Stimulated activated CD8-positive, alpha-beta memory T cell treated with anti-CD3 and anti-CD28 coated beads, Interleukin-15, amount 100 ng/mL, for 24 hours (primary cell): Measurements from ENCODE around the gene CIDEB.
"Not testable (repeated sequence)": the region's sequence is repeated elsewhere in the genome, so short reads cannot be mapped to it uniquely, and the experiment has no call there.

Source experiments
- DNase-seq: peaks from one replicate; pipeline ENCODE4 v3.0.0-alpha.2; 2020; ENCODE audit warnings: low read depth

Gene CIDEB

GRCh38 chr14:24307575-24308341 is at the start of gene CIDEB:
CIDEB (minus strand) TSS chr14:24307977; CDS start chr14:24307858, 119 bp downstream.
- DNase-seq = no peak

GRCh38 chr14:24356208-24356607 is 48.4 kb upstream of the CIDEB start:
- no peak for DNase-seq

GRCh38 chr14:24355009-24355408 is 47.2 kb upstream of the CIDEB start:
- DNase-seq = no peak

DNA sequence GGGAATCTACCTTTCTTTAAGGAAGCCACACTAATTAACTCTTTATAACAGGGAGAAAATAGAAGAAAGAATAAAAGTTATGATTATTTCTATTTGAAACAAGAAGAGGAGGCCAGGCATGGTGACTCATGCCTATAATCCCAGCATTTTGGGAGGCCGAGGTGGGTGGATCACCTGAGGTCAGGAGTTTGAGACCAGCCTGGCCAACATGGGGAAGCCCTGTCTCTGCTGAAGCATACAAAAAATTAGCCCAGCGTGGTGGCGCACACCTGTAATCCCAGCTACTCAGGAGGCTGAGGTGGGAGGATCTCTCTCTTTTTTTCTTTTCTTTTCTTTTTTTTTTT is 46.7 kb upstream of the CIDEB start:
- not testable (repeated sequence) for DNase-seq

DNA sequence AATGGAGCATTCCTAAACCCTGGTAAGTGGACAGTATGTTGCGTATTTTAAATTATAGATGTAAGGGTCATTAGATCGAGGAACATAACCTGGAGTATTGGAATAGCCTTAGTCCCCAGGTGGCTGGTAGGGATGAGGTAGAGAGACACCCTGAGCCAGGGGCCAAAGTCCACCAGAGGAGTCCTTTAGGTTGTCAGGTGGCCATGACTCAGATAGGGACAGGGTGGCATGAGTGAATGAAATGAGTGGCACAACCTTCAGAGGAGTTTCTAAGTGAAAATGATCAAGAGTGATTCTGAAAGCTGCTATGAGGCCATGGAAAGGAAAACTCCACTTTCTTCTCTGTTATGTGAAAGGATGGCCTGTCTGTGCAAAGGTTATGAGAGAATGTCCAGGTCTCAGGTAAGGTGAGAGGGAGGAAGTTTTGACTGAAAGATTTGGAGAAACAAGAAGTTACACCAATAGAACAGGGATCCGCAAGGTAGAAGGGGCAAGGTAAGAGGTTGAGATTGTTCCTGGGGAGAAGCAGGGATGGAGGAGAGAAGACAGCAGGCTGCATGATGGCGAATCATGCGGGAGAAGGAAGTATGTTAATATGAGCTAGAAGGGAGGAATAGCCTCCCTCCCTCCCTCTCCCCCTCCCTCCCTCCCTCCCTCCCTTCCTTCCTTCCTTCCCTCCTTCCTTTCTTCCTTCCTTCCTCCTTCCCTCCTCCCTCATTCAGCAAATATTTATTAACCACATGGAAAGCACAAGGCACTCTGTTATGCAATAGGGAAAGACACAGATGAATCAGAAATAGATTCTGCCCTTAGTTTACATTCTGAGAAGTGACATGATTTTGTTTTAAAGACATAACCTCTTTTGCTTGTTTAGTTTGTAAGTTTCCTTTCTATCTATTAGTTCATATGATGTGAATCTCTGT is 46.0 kb upstream of the CIDEB start:
- no peak for DNase-seq

- DNase-seq = no peak
These were observed 43.7 kb upstream of the CIDEB start for GRCh38 chr14:24351517-24351916.

- no peak for DNase-seq
These were observed 42.0 kb upstream of the CIDEB start for GRCh38 chr14:24349742-24350141.

- no peak for DNase-seq
These were observed 40.4 kb upstream of the CIDEB start for GRCh38 chr14:24348186-24348585.

- no peak for DNase-seq
These were observed 39.4 kb upstream of the CIDEB start for GRCh38 chr14:24347134-24347533.

GRCh38 chr14:24343795-24344660 is 36.3 kb upstream of the CIDEB start:
- no peak for DNase-seq

GRCh38 chr14:24342889-24343288 is 35.1 kb upstream of the CIDEB start:
- DNase-seq = no peak

- no peak for DNase-seq
These were observed 32.8 kb upstream of the CIDEB start for GRCh38 chr14:24340606-24341005.

DNA sequence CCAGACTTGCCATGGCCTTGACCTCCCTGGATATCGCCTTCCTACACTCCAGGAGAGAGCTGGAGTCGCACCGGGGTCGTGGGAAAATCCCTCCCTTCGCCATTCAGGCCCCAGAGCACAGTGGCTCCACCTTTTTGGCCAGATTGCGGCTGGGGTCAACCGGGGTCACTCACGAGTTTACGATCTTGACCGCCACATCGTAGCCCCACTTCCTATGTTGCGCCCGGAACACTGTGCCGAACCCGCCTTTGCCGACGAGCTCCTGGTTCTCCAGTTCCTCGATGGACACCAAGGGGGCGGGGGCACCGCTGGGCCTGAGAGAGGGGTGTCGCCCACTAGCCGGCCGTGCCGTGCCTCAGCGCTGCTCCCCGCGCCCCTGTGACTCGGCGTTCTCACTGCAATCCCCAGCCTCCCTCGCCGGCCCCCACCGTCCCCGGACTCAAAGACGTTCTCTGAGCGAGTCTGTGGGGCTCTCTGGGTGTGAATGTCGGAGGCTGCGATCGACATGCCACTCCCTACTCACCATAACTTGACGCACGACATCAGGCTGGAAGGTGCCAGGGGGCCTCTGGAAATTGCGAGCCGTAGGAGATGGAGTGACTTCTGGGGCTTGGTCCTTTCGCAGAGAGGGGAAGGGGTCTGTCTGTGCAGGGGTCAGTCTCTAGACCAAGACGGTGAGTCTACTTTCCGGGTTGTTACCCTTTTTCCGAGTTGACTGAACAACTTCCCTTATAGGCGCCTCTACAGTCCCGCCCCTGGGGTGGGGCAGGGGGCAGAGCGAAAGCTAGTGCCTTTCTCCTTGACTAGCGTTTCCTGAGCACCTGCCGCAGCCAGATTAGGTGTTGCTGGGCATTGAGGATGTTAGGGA is 31.7 kb upstream of the CIDEB start, which contains the start of gene RIPK3:
RIPK3 (minus strand) TSS at position 708 of the 868 bp plus-strand sequence; CDS start at position 543, 165 bp downstream.
- no peak for DNase-seq

- DNase-seq = no peak
These were observed 31.1 kb upstream of the CIDEB start for GRCh38 chr14:24338843-24339242.

DNA sequence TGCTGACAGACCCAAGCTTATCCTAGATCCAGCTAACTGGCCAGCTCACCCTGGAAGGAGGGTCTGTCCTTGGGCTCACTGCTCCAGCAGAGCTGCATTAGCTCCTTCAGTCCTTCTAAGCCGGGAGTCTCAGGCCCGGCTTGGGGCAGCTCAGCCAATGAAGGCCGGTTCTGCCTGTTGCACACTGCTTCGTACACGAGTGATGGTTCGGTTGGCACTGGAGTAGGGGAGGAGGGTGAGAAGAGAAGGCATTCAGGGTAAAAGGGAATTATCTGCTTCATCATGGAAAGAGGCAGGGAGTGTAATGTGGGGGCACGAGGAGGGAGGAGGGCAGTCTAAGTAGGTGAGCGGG is 30.0 kb upstream of the CIDEB start:
- no peak for DNase-seq

- no peak for DNase-seq
These were observed 29.5 kb upstream of the CIDEB start for GRCh38 chr14:24337144-24337823.

- DNase-seq = no peak
These were observed 27.8 kb upstream of the CIDEB start for GRCh38 chr14:24335461-24336171.

DNA sequence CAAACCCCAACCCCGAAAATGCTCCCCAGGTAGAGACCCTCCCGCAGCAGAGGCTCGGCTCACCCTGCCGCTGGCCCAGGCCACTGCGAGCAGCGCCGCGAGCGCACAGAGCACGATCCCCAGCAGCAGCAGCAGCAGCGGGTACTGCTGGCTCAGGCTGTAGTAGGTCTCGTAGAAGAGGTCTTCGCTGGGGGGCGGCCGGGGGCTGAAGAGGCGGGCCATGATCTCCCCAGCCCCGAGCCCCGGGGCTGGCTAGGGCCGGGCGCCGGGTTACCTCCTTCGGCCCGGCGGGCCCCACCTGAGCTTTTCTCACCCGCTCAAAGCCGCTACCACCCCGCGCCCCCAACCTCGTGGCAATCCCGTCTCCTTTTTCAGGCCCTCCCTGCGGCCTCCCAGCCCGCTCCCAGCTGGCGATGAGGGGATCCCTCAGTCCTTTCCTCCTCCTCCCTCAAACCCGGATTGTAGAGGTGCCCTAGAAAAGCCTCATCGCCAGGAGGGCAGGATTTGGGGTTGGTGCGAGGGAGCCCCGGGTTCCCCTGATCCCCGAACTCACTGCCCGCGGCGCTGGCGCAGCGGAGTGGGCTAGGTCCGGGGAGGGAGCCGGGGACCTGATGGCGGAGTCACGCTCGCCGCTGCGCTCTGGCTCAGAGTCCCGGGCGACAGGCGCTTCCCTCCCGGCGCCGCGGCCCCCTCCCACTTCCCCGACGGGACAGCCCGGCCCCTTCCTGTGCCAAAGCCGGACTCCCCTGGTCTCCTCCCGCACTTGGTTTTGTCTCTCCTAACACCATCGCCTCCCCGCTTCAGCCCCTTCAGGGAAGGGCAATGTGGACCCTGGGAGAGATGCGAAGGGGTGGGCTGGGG is 26.9 kb upstream of the CIDEB start, which contains the start of gene ADCY4:
ADCY4 (minus strand) TSS at position 641 of the 861 bp plus-strand sequence; CDS start at position 222, 419 bp downstream.
- no peak for DNase-seq
